ENCODE measurements around the gene TULP3.

DNA sequence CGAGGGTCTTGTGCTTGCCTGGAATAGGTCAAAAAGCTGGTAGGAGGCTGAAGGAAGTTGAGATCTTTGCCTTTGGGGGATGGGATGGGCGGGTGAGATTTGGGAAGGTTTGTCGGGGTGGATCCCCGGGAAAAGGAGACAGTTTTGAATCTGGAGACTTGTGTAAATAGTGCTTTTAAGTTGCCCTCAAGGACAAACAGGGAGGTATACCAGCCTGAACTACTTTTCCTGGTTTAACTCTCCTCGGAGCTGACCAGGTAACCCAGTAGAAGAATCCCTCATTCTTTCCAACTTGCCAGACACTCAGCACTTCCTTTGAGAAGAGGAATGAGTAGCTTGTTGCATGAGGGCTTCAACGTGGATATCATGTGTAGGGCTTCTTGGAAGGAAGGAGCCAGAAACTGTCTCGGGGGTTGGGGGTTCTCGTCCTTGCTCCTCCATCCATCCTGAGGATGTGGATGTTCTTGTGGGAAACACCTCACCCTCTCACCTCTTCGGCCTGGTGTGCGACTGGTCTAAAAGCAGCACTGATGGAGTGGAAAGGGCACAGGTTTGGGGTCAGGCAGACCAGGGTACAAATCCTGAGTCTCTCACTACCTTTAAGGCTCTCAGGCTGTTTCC is 70.4 kb downstream of the TULP3 start:
- TF ChIP-seq EZH2 (IDR thresholded peaks at IDR 0.05; ENCODE audit: low read length, missing control alignments) = no peak
- TF ChIP-seq, protein P1, sequence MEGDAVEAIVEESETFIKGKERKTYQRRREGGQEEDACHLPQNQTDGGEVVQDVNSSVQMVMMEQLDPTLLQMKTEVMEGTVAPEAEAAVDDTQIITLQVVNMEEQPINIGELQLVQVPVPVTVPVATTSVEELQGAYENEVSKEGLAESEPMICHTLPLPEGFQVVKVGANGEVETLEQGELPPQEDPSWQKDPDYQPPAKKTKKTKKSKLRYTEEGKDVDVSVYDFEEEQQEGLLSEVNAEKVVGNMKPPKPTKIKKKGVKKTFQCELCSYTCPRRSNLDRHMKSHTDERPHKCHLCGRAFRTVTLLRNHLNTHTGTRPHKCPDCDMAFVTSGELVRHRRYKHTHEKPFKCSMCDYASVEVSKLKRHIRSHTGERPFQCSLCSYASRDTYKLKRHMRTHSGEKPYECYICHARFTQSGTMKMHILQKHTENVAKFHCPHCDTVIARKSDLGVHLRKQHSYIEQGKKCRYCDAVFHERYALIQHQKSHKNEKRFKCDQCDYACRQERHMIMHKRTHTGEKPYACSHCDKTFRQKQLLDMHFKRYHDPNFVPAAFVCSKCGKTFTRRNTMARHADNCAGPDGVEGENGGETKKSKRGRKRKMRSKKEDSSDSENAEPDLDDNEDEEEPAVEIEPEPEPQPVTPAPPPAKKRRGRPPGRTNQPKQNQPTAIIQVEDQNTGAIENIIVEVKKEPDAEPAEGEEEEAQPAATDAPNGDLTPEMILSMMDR (conservative IDR thresholded peaks at IDR 0.05 in 1 of 2, IDR thresholded peaks at IDR 0.05 in 1 of 2; ENCODE audit: low read depth in 1 of 2, low read length in 2 of 2) = no peak
